GM12891 (cell line): ENCODE measurements around the gene CNTN2.

Experiments
- POLR2A ChIP-seq: IDR thresholded peaks from 2 replicates; pipeline ENCODE4 v1.6.1; 2011; ENCODE audit warnings: low read depth, low read length, control low read depth
- POLR2AphosphoS5 ChIP-seq: IDR thresholded peaks from 2 replicates; pipeline ENCODE4 v1.6.1; 2011; ENCODE audit warnings: low read depth, low read length, control low read depth
- SPI1 ChIP-seq: IDR thresholded peaks from 2 replicates; pipeline ENCODE4 v1.6.1; 2011; ENCODE audit warnings: low read depth, low read length, control low read depth
- TAF1 ChIP-seq: IDR thresholded peaks from 2 replicates; pipeline ENCODE4 v1.6.1; 2011; ENCODE audit warnings: low read depth, low read length, control low read depth

- TF ChIP-seq POLR2AphosphoS5 (no peak), SPI1 (no peak), POLR2A (no peak), TAF1 (no peak)
Observed at GRCh38 chr1:205045146-205045545, 2.1 kb downstream of the CNTN2 start.
